Neural crest cell (in vitro differentiated cells): Measurements from ENCODE around the gene RENBP. TPM values are rescaled to one million over a fixed set of nuclear protein-coding genes. Genes with fewer than 3 reads are reported as not detected.

Experiments
- DNase-seq: peaks from one replicate; pipeline ENCODE4 v3.0.0; 2021; ENCODE audit warnings: low read depth, mixed read lengths, low spot score
- H3K27ac Mint-ChIP-seq: one replicate; pipeline ENCODE4 v1.8.0; 2021; ENCODE audit warnings: mild to moderate bottlenecking, mixed read lengths; ENCODE audit not compliant: unreplicated experiment
- H3K27me3 Mint-ChIP-seq: 2 replicates; pipeline ENCODE4 v1.8.0; 2021; ENCODE audit warnings: low read depth, mild to moderate bottlenecking, mixed read lengths
- H3K36me3 Mint-ChIP-seq: 2 replicates; pipeline ENCODE4 v1.8.0; 2021; ENCODE audit warnings: low read depth, mild to moderate bottlenecking, mixed read lengths
- H3K4me1 Mint-ChIP-seq: 2 replicates; pipeline ENCODE4 v1.8.0; 2021; ENCODE audit warnings: mixed read lengths
- H3K4me3 Mint-ChIP-seq: one replicate; pipeline ENCODE4 v1.8.0; 2021; ENCODE audit warnings: mild to moderate bottlenecking, mixed read lengths
- H3K9me3 Mint-ChIP-seq: 2 replicates; pipeline ENCODE4 v1.8.0; 2021; ENCODE audit warnings: mixed read lengths
- CTCF ChIP-seq: fragments of 200-600 bp; sonication (generic); conservative IDR thresholded peaks from 2 replicates; pipeline ENCODE4 v1.5.0; 2021; ENCODE audit warnings: antibody characterized with exemption, mild to moderate bottlenecking
- long read RNA-seq: library from polyadenylated mRNA; unstranded; transcript quantifications from one replicate; pipeline ENCODE4 v2.0.0, GENCODE V29; 2020
- total RNA-seq: library from RNA; stranded (reverse); gene quantifications from 2 replicates; pipeline ENCODE4 v1.2.1, GENCODE V29; 2021

Gene RENBP
- 11.4 and 11.8 TPM in 2 replicates for total RNA-seq
- long read RNA-seq, partial matches to known transcripts: 1 of 1 reads
- long read RNA-seq, other reads (novel, unspliced or antisense): 0 of 1 reads

- peak within 1 kb of the TSS; percentile 80 for H3K4me3 Mint-ChIP-seq
- peak; percentile 44 for DNase-seq
- H3K27me3 Mint-ChIP-seq: peaks cover 7% of the 10 kb centered on the region
- H3K36me3 Mint-ChIP-seq: peaks cover 12% of the 10 kb centered on the region
- no peak for TF ChIP-seq CTCF
- H3K9me3 Mint-ChIP-seq: peaks cover 2% of the 10 kb centered on the region
- peaks cover 20% of the 10 kb centered on the region for H3K4me1 Mint-ChIP-seq
- peak within 1 kb of the TSS; percentile 94 for H3K27ac Mint-ChIP-seq
Observed at GRCh38 chrX:153944140-153944799, at the start of gene RENBP. Gene RENBP, minus strand, starts transcription at chrX:153944643. Its CDS starts 33 bp downstream, at chrX:153944610.

- Mint-ChIP-seq H3K36me3 (no peaks in the 10 kb centered on the region), H3K27me3 (no peaks in the 10 kb centered on the region), H3K4me1 (peaks cover 4% of the 10 kb centered on the region), H3K9me3 (peaks cover 2% of the 10 kb centered on the region), H3K4me3 (no peak overlapping the region), H3K27ac (no peak overlapping the region)
- TF ChIP-seq CTCF: no peak
- no peak for DNase-seq
Observed at GRCh38 chrX:153993978-153994377, 49.5 kb upstream of the RENBP start.

- peaks cover 4% of the 10 kb centered on the region for H3K4me1 Mint-ChIP-seq
- H3K4me3 Mint-ChIP-seq: no peak overlapping the region
- no peak overlapping the region for H3K27ac Mint-ChIP-seq
- TF ChIP-seq CTCF: no peak
- no peaks in the 10 kb centered on the region for H3K27me3 Mint-ChIP-seq
- H3K9me3 Mint-ChIP-seq: peaks cover 2% of the 10 kb centered on the region
- DNase-seq: no peak
- no peaks in the 10 kb centered on the region for H3K36me3 Mint-ChIP-seq
Observed at GRCh38 chrX:153993079-153993478, 48.6 kb upstream of the RENBP start.

DNA sequence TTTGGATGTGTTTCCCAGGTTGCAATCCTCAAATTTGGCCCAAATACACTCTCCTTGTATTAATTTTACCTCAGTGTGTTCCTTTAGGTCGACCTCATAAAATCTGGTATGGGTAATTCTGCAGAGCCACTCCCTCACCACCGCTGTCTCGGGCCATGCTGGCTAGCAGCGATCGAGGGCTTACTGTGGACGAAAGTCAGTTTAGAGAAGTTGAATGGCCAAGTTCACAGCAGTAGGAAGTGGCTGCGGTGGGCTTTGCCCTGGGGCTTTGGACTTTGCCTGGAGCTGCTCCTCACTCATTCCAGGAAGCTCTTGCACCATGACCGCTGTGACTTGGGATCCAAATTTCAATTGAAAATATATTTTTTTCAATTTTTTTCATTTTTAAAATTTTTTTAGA lies 47.7 kb upstream of the RENBP start:
- no peaks in the 10 kb centered on the region for H3K36me3 Mint-ChIP-seq
- peaks cover 2% of the 10 kb centered on the region for H3K9me3 Mint-ChIP-seq
- peaks cover 4% of the 10 kb centered on the region for H3K4me1 Mint-ChIP-seq
- no peak for DNase-seq
- no peak overlapping the region for H3K4me3 Mint-ChIP-seq
- TF ChIP-seq CTCF: no peak
- no peaks in the 10 kb centered on the region for H3K27me3 Mint-ChIP-seq
- no peak overlapping the region for H3K27ac Mint-ChIP-seq

- Mint-ChIP-seq H3K9me3 (peaks cover 2% of the 10 kb centered on the region), H3K4me3 (no peak overlapping the region), H3K27ac (no peak overlapping the region), H3K36me3 (no peaks in the 10 kb centered on the region), H3K27me3 (no peaks in the 10 kb centered on the region), H3K4me1 (peaks cover 4% of the 10 kb centered on the region)
- TF ChIP-seq CTCF: no peak
- DNase-seq: no peak
Observed at GRCh38 chrX:153991013-153991580, 46.7 kb upstream of the RENBP start.
